Activated T-helper 9 cell treated with anti-CD3 and anti-CD28 coated beads, Interleukin-2, amount 50 U/mL, for 16 hours (primary cell): ENCODE measurements around the gene CHCHD4.
"Not testable (repeated sequence)": the region's sequence is repeated elsewhere in the genome, so short reads cannot be mapped to it uniquely, and the experiment has no call there.

Source experiments
- DNase-seq: peaks from one replicate; pipeline ENCODE4 v3.0.0-alpha.2; 2020; ENCODE audit warnings: low read depth

CHCHD4 gene

GRCh38 chr3:14120111-14120920, 4.4 kb downstream of the CHCHD4 start:
- no peak for DNase-seq

GRCh38 chr3:14119651-14120050, 5.0 kb downstream of the CHCHD4 start:
- DNase-seq = no peak

GRCh38 chr3:14118400-14119381, 6.0 kb downstream of the CHCHD4 start:
- DNase-seq = no peak

- no peak for DNase-seq
Measured at GRCh38 chr3:14117468-14118399, 6.9 kb downstream of the CHCHD4 start.

GRCh38 chr3:14113965-14114635, 10.6 kb downstream of the CHCHD4 start:
- no peak for DNase-seq

GRCh38 chr3:14110699-14111098, 14.0 kb downstream of the CHCHD4 start:
- no peak for DNase-seq

DNA sequence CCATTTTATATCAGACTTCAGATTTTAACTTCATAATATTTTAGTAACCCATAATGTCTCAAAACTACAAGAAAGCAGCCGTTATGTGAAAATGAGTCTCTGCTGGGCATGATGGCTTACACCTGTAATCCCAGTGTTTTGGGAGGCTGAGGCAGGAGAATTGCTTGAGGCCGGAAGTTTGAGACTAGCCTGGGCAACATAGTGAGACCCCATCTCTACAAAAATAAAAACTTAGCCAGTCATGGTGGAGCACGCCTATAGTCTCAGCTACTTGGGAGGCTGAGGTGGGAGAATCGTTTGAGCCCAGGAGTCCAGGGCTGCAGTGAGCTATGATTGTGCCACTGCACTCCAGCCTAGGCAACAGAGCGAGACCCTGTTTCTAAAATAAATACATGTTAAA, 14.8 kb downstream of the CHCHD4 start:
- not testable (repeated sequence) for DNase-seq

GRCh38 chr3:14097616-14098391, 26.9 kb downstream of the CHCHD4 start:
- no peak for DNase-seq

DNA sequence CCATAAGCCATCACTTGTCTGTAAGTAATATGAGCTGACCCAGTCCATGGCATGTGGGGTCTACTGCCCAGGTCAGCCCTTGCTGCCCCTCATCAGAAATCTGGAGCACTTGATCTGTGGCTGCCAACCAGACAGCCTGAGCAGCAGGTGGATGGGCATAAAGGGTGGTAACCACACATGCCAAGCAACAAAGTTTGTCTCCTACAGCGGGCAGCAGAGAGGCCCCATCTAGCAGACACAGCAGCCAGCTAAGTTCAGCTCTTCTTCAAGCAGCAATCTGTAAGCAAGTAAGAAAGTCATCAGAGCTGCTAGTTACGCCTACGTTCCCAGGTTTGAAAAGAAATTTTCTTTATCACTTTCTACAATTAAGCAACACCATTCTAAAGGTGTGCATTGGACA, 27.9 kb downstream of the CHCHD4 start:
- no peak for DNase-seq

GRCh38 chr3:14093831-14094230, 30.8 kb downstream of the CHCHD4 start:
- no peak for DNase-seq

GRCh38 chr3:14092464-14092863, 32.2 kb downstream of the CHCHD4 start:
- no peak for DNase-seq

DNA sequence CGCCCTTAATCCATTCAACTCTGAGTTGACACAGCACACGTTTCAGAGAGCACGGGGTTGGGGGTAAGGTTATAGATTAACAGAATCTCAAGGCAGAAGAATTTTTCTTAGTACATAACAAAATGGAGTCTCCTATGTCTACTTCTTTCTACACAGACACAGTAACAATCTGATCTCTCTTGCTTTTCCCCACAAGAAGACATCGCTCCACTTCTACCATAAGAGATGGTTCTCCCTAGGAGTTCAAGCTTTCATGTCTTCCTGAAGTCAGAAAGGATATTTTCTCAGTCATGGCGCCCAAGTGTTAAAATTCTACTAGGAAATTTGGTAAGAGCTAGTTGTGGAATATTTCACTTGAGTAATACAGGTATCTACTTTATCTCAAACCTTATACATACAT, 32.7 kb downstream of the CHCHD4 start:
- not testable (repeated sequence) for DNase-seq

- not testable (repeated sequence) for DNase-seq
Measured at GRCh38 chr3:14087461-14087860, 37.2 kb downstream of the CHCHD4 start.

DNA sequence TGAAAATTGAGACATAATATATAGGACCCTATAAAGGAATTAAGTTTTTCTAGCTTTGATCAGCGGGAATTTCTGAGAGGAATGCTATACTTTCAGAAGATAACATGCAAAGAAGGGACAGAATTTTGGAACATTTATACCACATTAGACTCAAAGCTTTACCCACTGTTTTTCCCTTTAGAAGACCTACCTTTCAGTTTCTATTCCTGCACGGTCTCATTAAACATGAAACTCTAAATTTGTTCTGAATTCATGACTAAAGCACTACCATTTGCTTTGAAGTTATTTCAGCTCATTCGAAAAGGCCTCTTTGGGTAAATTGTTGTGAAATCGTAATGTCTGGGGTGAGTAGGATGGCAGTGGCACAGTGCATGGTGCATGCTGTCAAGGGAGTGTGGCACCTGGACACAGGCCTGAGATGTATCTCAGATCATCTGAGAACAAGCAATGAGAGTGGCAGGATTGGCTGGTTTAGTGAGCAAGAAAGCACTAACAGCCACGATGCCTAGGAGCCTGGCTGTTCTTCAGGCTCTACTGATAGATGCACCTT, 42.5 kb downstream of the CHCHD4 start:
- no peak for DNase-seq

GRCh38 chr3:14077310-14077709, 47.4 kb downstream of the CHCHD4 start:
- DNase-seq = no peak

- not testable (repeated sequence) for DNase-seq
Measured at GRCh38 chr3:14075233-14075632, 49.4 kb downstream of the CHCHD4 start.

- DNase-seq = no peak
Measured at GRCh38 chr3:14064910-14065309, 59.8 kb downstream of the CHCHD4 start.

DNA sequence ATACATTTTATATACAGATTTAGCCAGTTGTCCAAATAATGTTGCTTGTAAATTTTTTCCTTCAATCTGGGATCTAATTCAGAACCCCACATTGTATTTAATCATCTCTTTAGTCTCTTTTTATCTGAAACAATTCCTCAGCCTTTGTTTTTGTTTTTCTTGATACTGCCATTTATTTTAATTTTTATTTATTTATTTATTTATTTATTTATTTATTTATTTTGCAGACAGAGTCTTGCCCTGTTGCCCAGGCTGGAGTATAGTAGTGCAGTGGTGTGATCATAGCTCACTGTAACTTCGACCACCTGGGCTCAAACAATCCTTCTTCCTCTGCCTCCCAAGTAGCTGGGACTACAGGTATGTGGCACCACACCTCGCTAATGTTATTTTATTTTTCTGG, 61.5 kb downstream of the CHCHD4 start:
- DNase-seq = no peak
